T47D (cell line): ENCODE data around the gene TMSB4Y.

Experiments used
- DNase-seq, 2 experiments: peaks; one replicate each; pipeline versions ENCODE4 v3.0.0 to v3.0.0-alpha.2; 2011 to 2012; ENCODE audit warnings: low read depth in 1 of 2, low spot score in 1 of 2
- JUND ChIP-seq: IDR thresholded peaks from 2 replicates; pipeline ENCODE4 v1.6.1; 2012; ENCODE audit warnings: low read depth
- in situ Hi-C: cut with HindIII; loops from 2 replicates; pipeline ENCODE4 v1.10.0; 2016; ENCODE audit warnings: low sequenced_read_pairs, low pct_unique_long_range_greater_than_20kb

TMSB4Y gene

GRCh38 chrY:13703568-13703968, at the start of gene TMSB4Y:
TMSB4Y (plus strand) TSS chrY:13703899.
- in situ Hi-C loops = no loop called here
- no peak for TF ChIP-seq JUND
- DNase-seq = no peak

GRCh38 chrY:13664162-13664561, 39.5 kb upstream of the TMSB4Y start:
- in situ Hi-C loops = no loop called here
- no peak for TF ChIP-seq JUND

GRCh38 chrY:13671122-13671521, 32.6 kb upstream of the TMSB4Y start:
- in situ Hi-C loops = no loop called here
- no peak for TF ChIP-seq JUND

More at GRCh38 chrY:13664162-13664561, 39.5 kb upstream of the TMSB4Y start:
- no peak for DNase-seq

GRCh38 chrY:13702276-13702675, 1.4 kb upstream of the TMSB4Y start:
- in situ Hi-C loops = no loop called here
- DNase-seq = no peak
- TF ChIP-seq JUND = no peak

More at GRCh38 chrY:13671122-13671521, 32.6 kb upstream of the TMSB4Y start:
- DNase-seq = no peak

- no peak for TF ChIP-seq JUND
- no peak for DNase-seq
- in situ Hi-C loops = no loop called here
Measured at GRCh38 chrY:13704121-13704930, 627 bp downstream of the TMSB4Y start.

- TF ChIP-seq JUND = no peak
- DNase-seq = no peak
- in situ Hi-C loops = no loop called here
Measured at GRCh38 chrY:13705197-13705596, 1.5 kb downstream of the TMSB4Y start.

- no peak for TF ChIP-seq JUND
- in situ Hi-C loops = no loop called here
- DNase-seq = no peak
Measured at GRCh38 chrY:13708038-13708437, 4.3 kb downstream of the TMSB4Y start.

GRCh38 chrY:13718996-13719395, 15.3 kb downstream of the TMSB4Y start:
- in situ Hi-C loops = no loop called here
- no peak for DNase-seq
- TF ChIP-seq JUND = no peak

GRCh38 chrY:13729517-13729916, 25.8 kb downstream of the TMSB4Y start:
- in situ Hi-C loops = no loop called here
- no peak for DNase-seq
- TF ChIP-seq JUND = no peak

- in situ Hi-C loops = no loop called here
- TF ChIP-seq JUND = no peak
- DNase-seq = no peak
Measured at GRCh38 chrY:13738618-13739017, 34.9 kb downstream of the TMSB4Y start.

- TF ChIP-seq JUND = no peak
- in situ Hi-C loops = no loop called here
- no peak for DNase-seq
Measured at GRCh38 chrY:13751289-13752071, 47.8 kb downstream of the TMSB4Y start.

GRCh38 chrY:13754661-13755060, 51.0 kb downstream of the TMSB4Y start:
- in situ Hi-C loops = no loop called here
- DNase-seq = no peak

More at GRCh38 chrY:13754661-13755060, 51.0 kb downstream of the TMSB4Y start:
- TF ChIP-seq JUND = no peak
